NCI-H748 (cell line): Measurements from ENCODE around the gene DRD1.
A peak's percentile ranks its signal among the peaks of the same experiment; 100 is the strongest.

Source experiments
- DNase-seq: peaks from one replicate; lab custom pipeline; 2025; ENCODE audit not compliant: unreplicated experiment; lab: John Stamatoyannopoulos, UW

The DRD1 gene

GRCh38 chr5:175444060-175444904 lies at the start of gene DRD1:
Gene DRD1, minus strand, starts transcription at chr5:175444182. Its CDS starts 1,083 bp downstream, at chr5:175443099.
- DNase-seq: peak; percentile 82

- DNase-seq: no peak
Observed at GRCh38 chr5:175493726-175494125, 49.7 kb upstream of the DRD1 start.

DNA sequence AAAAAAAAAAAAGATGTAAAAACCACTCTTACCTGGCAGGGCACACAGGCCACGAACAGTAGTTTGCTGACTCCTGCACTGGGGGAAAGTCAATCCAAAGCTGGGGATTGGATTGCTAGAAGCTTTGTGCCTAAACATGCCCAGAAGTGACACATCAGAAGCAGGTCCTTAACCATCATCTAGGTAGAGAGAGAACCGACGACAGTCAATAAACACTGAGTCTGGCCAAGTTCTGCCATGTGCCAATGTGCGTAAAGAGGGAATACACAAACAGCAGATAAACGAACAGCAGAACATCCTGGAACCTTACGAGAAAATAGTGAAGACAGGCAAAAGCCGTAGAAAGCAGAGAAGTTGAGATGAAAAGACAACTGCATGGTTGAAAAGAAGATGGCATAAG lies 49.3 kb upstream of the DRD1 start:
- no peak for DNase-seq

GRCh38 chr5:175491223-175491622 lies 47.2 kb upstream of the DRD1 start:
- DNase-seq: no peak

GRCh38 chr5:175489693-175490443 lies 45.9 kb upstream of the DRD1 start:
- no peak for DNase-seq

DNA sequence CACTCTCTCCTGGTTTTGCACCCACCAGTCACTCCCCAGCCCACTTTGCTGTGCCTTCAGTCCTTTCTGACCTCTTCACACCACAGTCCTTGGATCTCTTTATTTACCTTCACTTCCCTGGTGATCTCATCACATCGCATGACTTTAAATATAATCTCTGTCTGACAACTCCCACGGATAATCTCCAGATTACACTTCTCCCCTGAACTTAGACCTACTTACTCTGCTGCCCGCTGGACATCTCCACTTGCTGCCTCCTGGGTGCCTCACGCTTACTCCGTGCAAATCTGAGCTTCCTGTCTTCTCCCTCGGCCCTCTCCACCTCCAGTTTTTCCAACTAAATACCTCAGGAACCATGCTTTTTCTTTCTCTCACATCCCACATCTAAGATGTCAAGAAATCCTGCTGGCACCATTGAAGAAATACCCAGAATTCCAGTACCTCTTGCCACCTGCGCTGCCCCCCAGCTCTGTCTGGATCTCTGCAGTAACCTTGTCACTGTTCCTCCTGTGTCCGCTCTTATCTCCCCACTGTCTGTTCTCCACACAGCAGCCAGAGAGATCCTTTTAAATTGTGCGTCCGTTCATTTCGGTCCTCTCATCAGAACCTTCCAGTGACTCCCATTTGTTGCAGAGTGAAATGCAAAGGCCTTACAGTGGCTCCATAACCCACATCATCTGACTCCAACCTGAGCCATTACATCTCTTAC lies 43.7 kb upstream of the DRD1 start:
- DNase-seq: no peak

GRCh38 chr5:175485631-175486030 lies 41.6 kb upstream of the DRD1 start:
- DNase-seq: no peak

DNA sequence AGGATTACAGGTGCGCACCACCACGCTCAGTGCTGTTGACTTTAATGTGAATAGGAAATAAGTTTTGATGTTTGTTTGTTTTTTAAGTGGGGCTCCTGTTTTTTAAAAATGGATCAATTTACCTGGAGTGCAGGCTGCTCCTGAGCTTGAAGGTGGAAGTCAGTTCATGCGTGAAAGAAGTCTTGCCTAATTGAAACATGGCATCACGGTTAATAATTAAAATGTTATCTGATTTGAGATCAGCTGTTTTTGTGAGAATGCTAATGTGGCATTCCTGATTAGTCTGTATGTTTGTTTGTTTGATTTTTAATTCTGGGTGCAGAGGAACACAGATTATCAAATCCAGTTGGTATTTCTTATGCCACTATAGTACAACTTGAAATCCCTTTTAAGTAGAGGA lies 40.8 kb upstream of the DRD1 start:
- no peak for DNase-seq

DNA sequence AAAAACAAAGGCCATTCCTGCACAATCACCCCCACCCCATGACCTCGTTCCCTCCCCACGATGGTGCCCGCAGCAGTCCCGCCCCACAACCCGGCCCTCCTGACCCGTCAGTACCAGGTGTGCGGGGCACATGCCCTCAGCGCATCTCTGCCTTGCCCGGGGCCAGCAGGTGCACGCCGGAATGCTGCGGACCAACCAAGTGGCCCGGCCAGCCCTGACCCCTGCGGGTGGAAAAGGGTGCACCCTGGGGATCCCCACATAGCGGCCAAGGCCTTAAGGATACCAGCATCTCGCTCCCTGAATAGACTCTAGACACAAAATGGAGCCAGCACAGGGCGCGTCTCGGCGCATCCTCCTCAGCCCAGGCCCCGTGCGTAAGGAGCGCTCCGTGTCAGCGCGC lies 40.3 kb upstream of the DRD1 start:
- DNase-seq: no peak

DNA sequence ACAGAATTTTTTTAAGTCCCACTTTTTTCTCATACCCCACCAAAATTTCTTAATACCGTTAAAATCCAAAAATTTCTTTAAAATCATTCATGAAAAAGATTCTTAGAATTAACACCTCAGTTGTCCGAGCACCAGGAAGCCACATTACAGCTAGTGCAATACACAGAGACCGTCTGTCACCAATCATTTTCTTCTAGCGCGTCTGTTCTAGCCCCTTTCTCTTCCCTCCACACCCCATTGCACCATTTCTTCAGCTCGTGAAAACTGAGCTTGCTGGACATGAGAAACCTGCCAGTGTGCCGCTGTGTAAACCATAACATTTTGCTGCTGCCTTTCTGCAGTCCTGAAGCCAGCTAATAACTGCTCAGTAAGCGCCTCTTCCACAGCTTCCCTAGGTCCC lies 39.4 kb upstream of the DRD1 start:
- DNase-seq: no peak

- DNase-seq: no peak
Observed at GRCh38 chr5:175479125-175479881, 35.3 kb upstream of the DRD1 start.

- DNase-seq: peak; percentile 94
Observed at GRCh38 chr5:175478384-175479124, 34.6 kb upstream of the DRD1 start, which contains the start of gene SFXN1. Gene SFXN1, plus strand, starts transcription at chr5:175478560. Its CDS starts 13,544 bp downstream, at chr5:175492104.

- DNase-seq: peak; percentile 74
Observed at GRCh38 chr5:175478008-175478383, 34.0 kb upstream of the DRD1 start.

GRCh38 chr5:175477440-175477839 lies 33.5 kb upstream of the DRD1 start:
- DNase-seq: no peak

GRCh38 chr5:175475248-175475647 lies 31.3 kb upstream of the DRD1 start:
- no peak for DNase-seq

DNA sequence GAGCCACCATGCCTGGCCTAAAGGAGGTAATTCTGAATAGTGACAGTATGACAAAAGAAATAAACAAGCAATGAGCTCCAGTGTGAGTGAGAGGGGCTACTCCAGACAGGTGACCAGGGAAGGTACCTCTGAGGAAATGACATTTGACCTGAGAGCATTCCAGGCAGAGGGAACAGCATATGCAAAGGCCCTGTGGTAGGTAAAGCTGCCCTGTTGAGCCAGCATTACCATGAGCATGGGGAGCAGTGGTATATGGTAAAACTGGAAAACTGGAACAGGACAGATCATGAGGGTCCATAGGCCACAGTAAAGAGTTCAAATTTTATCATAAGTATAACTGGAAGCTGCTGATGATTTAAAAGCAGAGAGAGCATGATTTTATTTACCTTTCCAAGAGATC lies 28.4 kb upstream of the DRD1 start:
- DNase-seq: no peak

GRCh38 chr5:175471628-175472027 lies 27.6 kb upstream of the DRD1 start:
- no peak for DNase-seq

DNA sequence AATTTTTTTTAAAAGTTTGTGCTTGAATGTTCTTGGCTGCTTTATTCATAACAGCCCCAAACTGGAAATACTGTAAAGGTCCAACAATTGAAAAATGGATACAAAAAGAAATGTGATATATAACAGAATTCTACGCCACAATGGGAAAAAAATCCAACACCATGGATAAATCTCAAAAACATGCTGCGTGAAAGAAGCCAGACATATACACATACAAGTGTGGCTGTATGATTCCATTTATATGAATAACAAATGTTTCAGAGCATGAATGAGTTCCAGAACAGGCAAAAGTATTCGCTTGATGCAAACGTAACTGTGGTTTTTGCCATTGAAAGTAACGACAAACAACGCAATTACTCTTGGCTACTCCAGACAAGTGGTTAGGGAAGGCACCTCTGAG lies 27.2 kb upstream of the DRD1 start:
- no peak for DNase-seq

DNA sequence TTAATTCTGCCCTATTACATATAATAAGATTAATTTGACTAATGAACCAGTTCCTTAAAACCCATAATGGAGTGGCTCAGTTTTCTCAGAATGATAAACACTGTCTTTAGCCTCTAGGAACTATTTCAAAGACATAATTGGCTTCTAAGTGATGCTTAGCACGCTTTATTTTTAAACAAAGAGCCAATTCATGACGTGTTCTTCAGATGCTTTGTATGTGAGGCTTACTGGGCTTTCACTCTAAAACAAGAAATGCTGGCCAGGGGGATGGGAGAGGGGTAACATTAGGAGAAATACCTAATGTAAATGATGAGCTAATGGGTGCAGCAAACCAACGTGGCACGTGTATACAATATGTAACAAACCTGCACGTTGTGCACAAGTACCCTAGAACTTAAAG lies 26.8 kb upstream of the DRD1 start:
- DNase-seq: peak; percentile 9

DNA sequence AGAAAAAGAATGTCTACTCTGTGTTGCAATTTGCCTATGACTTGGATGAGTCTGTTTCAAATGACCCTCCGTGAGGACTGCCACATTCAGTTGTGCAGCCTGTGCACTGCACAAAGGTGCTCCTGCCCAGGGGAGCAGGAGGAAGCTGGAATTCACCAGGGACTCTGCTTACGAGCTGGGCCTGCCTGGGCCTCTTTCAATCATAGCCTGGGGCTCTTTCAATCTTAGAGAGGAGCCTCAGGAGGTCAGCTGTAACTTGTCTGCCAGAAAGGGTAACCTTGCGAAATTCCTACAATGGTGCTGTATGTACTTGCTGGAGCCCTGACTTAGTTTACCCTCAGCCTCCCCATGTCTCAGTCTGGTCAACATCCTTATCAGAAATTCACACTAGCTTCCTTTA lies 25.9 kb upstream of the DRD1 start:
- DNase-seq: no peak
